WTC11 (cell line): ENCODE measurements around the gene MRPL54.

ENCODE experiments used
- CREB1 ChIP-seq: sonication (generic); formaldehyde crosslinking; IDR thresholded peaks from 2 replicates; pipeline ENCODE4 v1.8.0; 2023; ENCODE audit warnings: mild to moderate bottlenecking, missing genetic modification reagents
- CREM ChIP-seq: sonication (generic); formaldehyde crosslinking; IDR thresholded peaks from 2 replicates; pipeline ENCODE4 v1.8.1; 2022; ENCODE audit warnings: mild to moderate bottlenecking, missing genetic modification reagents, moderate library complexity
- ELF4 ChIP-seq: sonication (generic); formaldehyde crosslinking; IDR thresholded peaks from 2 replicates; pipeline ENCODE4 v1.8.1; 2022; ENCODE audit warnings: low read depth, mild to moderate bottlenecking, moderate library complexity, missing genetic modification reagents
- FOXK1 ChIP-seq: sonication (generic); formaldehyde crosslinking; IDR thresholded peaks from 2 replicates; pipeline ENCODE4 v1.8.0; 2022; ENCODE audit warnings: mild to moderate bottlenecking, moderate library complexity, missing genetic modification reagents
- HMGA2 ChIP-seq: fragments of 250-450 bp; sonication (Bioruptor Pico); IDR thresholded peaks from 2 replicates; pipeline ENCODE4 v1.4.0; 2021; ENCODE audit warnings: mild to moderate bottlenecking, moderate library complexity
- SP1 ChIP-seq: sonication (generic); formaldehyde crosslinking; conservative IDR thresholded peaks from 2 replicates; pipeline ENCODE4 v1.8.1; 2022; ENCODE audit warnings: missing genetic modification reagents
- TEAD4 ChIP-seq: sonication (generic); formaldehyde crosslinking; IDR thresholded peaks from 2 replicates; pipeline ENCODE4 v1.8.0; 2022; ENCODE audit warnings: mild to moderate bottlenecking, missing genetic modification reagents
- ZNF138 ChIP-seq: sonication (generic); formaldehyde crosslinking; conservative IDR thresholded peaks from 2 replicates; pipeline ENCODE4 v1.8.1; 2022; ENCODE audit warnings: mild to moderate bottlenecking, moderate library complexity, missing genetic modification reagents
- TF ChIP-seq, protein P1 (sequence below): fragments of 200-600 bp; IDR thresholded peaks from 2 replicates; pipeline ENCODE4 v1.8.0; 2022; ENCODE audit warnings: antibody characterized with exemption
- TF ChIP-seq, protein P2 (sequence below): sonication (generic); formaldehyde crosslinking; IDR thresholded peaks from 2 replicates; pipeline ENCODE4 v1.8.1; 2023; ENCODE audit warnings: mild to moderate bottlenecking, missing genetic modification reagents, moderate library complexity
- TF ChIP-seq, protein P3 (sequence below): sonication (generic); formaldehyde crosslinking; conservative IDR thresholded peaks from 2 replicates; pipeline ENCODE4 v1.8.1; 2022; ENCODE audit warnings: mild to moderate bottlenecking, missing genetic modification reagents

DNA sequence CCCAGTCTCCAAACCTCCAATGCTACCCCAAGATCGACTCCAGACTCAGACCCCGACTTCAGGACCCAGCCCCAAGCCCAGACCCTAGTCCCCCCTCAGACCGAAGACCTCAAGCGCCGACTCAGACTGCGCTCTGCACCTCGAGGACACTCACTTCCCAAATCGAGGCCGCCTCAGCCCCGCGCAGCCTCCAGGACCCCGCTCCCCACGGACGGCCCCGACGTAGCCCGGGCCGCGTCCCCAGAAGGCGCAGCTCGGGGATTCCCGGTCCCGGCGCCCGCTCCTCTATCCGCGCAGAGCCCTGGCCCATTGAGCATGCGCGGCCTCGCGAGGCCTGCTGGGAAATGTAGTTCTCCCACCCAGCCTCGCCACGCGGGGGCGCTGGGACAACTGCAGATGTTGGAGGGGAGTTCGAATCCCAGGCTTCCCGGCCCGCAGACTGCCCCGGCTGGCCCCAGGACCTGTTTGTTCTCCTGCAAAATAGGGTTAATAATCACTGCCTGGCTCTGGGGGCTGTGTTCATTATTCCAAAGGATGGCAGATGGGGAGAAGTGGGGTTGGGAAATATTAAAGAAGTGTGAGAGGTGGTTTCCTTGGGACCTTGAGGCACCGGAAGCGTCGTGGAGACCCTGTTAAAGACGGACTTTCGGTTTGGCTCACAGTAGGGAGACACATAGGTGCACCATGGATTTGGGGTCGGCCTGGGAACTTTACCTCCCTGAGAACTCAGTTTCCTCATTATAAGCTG is 926 bp upstream of the MRPL54 start, which contains the start of gene APBA3:
- TF ChIP-seq CREB1 (CRISPR knock-in tag) (no peak), HMGA2 (CRISPR knock-in tag) (no peak), SP1 (peak; percentile 65), TEAD4 (CRISPR knock-in tag) (no peak), ZNF138 (no peak), CREM (no peak), FOXK1 (CRISPR knock-in tag) (peak; percentile 57; the same call in 1 of the 2 replicates), ELF4 (CRISPR knock-in tag) (no peak)
- TF ChIP-seq, protein P1, sequence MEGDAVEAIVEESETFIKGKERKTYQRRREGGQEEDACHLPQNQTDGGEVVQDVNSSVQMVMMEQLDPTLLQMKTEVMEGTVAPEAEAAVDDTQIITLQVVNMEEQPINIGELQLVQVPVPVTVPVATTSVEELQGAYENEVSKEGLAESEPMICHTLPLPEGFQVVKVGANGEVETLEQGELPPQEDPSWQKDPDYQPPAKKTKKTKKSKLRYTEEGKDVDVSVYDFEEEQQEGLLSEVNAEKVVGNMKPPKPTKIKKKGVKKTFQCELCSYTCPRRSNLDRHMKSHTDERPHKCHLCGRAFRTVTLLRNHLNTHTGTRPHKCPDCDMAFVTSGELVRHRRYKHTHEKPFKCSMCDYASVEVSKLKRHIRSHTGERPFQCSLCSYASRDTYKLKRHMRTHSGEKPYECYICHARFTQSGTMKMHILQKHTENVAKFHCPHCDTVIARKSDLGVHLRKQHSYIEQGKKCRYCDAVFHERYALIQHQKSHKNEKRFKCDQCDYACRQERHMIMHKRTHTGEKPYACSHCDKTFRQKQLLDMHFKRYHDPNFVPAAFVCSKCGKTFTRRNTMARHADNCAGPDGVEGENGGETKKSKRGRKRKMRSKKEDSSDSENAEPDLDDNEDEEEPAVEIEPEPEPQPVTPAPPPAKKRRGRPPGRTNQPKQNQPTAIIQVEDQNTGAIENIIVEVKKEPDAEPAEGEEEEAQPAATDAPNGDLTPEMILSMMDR = peak; percentile 61
- TF ChIP-seq, protein P2, sequence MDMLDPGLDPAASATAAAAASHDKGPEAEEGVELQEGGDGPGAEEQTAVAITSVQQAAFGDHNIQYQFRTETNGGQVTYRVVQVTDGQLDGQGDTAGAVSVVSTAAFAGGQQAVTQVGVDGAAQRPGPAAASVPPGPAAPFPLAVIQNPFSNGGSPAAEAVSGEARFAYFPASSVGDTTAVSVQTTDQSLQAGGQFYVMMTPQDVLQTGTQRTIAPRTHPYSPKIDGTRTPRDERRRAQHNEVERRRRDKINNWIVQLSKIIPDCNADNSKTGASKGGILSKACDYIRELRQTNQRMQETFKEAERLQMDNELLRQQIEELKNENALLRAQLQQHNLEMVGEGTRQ (CRISPR knock-in tag) = no peak
- TF ChIP-seq, protein P3, sequence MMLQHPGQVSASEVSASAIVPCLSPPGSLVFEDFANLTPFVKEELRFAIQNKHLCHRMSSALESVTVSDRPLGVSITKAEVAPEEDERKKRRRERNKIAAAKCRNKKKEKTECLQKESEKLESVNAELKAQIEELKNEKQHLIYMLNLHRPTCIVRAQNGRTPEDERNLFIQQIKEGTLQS = no peak
